Measurements from ENCODE around the gene HDAC9. TPM values are rescaled to one million over a fixed set of nuclear protein-coding genes. Genes with fewer than 3 reads are reported as not detected.

The HDAC9 gene
- total RNA-seq, 2 donors from 2014 or later = 1.5 to 4.0 TPM

DNA sequence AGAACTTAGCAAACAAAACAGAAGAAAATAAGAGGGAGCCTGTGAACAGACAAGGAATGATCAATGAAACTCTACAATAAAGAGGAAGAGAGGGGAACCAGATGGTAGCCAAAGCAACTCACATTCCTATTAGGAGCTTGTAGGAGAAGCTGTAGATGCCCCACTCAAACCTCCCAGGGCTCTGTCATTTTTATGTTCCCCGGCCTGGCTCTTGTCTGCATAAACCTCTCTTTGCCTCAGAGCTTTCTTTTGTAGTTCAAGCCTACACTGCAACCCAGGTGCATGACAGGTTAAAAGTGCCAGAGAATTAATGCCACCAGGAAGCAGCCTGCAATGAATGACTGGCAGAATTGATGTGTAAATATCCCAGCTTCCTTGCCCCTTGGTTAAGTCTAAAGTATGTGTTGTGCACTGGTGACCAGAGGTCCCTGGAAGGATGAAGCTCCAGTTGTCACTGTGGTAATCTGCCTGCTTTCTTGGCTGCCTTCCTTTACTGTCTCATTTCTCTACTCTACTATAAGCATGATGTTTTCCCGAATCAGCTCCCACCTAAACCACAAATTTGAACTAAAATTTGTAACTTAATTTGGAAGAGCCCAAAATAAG is 40.4 kb downstream of the HDAC9 start:
- Mint-ChIP-seq H3K4me1 (peaks cover 5% of the 10 kb centered on the region), H3K4me3 (no peak overlapping the region), H3K9me3 (no peaks in the 10 kb centered on the region), H3K36me3 (ENCODE audit: low read depth) (no peaks in the 10 kb centered on the region), H3K27me3 (ENCODE audit: insufficient read depth) (no peaks in the 10 kb centered on the region), H3K27ac (no peak overlapping the region)
- DNase-seq = no peak
- Histone ChIP-seq H3K9ac (ENCODE audit: extremely low read depth, low read length, poor library complexity, severe bottlenecking) (no peak overlapping the region), H3K4me1 (ENCODE audit: control insufficient read depth, insufficient read depth, low read length) (no peaks in the 10 kb centered on the region), H3K27me3 (ENCODE audit: control insufficient read depth, insufficient read depth, low read length, poor library complexity, severe bottlenecking) (no peaks in the 10 kb centered on the region), H3K9me3 (ENCODE audit: control insufficient read depth, low read length) (no peaks in the 10 kb centered on the region), H3K27ac (ENCODE audit: low read depth, low read length) (no peak overlapping the region), H3K4me3 (ENCODE audit: low read length) (no peak overlapping the region), H3K36me3 (ENCODE audit: control insufficient read depth, insufficient read depth, low read length) (no peaks in the 10 kb centered on the region)
- TF ChIP-seq, protein P1, sequence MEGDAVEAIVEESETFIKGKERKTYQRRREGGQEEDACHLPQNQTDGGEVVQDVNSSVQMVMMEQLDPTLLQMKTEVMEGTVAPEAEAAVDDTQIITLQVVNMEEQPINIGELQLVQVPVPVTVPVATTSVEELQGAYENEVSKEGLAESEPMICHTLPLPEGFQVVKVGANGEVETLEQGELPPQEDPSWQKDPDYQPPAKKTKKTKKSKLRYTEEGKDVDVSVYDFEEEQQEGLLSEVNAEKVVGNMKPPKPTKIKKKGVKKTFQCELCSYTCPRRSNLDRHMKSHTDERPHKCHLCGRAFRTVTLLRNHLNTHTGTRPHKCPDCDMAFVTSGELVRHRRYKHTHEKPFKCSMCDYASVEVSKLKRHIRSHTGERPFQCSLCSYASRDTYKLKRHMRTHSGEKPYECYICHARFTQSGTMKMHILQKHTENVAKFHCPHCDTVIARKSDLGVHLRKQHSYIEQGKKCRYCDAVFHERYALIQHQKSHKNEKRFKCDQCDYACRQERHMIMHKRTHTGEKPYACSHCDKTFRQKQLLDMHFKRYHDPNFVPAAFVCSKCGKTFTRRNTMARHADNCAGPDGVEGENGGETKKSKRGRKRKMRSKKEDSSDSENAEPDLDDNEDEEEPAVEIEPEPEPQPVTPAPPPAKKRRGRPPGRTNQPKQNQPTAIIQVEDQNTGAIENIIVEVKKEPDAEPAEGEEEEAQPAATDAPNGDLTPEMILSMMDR (conservative IDR thresholded peaks at IDR 0.05) = no peak
- WGBS, 2 experiments (ENCODE audit: insufficient coverage in 1 of 2, insufficient read length in 1 of 2) = 87 to 100% methylated on average over 1 to 2 of the region's 2 CpGs

DNA sequence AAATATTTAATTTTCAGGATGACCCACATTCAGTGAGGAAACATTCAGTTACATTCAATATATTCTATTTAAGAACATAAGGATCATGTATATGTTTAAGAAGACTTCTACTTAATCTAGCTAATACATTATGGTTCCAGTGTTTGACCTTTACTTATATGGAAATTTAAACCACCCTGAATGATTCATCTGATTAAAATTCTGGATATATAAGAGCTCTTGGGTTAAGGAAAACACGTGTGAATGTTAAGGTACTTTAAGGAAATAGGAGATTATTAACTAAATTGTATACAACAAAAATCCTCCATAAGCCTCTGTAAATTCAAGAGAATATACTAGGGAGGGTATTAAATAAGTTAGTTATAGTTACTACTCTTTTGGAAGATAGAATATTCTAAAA is 40.9 kb downstream of the HDAC9 start:
- no peak for DNase-seq
- Mint-ChIP-seq H3K9me3 (no peaks in the 10 kb centered on the region), H3K27ac (no peak overlapping the region), H3K4me3 (no peak overlapping the region), H3K36me3 (ENCODE audit: low read depth) (no peaks in the 10 kb centered on the region), H3K4me1 (peaks cover 5% of the 10 kb centered on the region), H3K27me3 (ENCODE audit: insufficient read depth) (no peaks in the 10 kb centered on the region)
- Histone ChIP-seq H3K27me3 (ENCODE audit: control insufficient read depth, insufficient read depth, low read length, poor library complexity, severe bottlenecking) (no peaks in the 10 kb centered on the region), H3K36me3 (ENCODE audit: control insufficient read depth, insufficient read depth, low read length) (no peaks in the 10 kb centered on the region), H3K4me1 (ENCODE audit: control insufficient read depth, insufficient read depth, low read length) (no peaks in the 10 kb centered on the region), H3K9ac (ENCODE audit: extremely low read depth, low read length, poor library complexity, severe bottlenecking) (no peak overlapping the region), H3K27ac (ENCODE audit: low read depth, low read length) (no peak overlapping the region), H3K9me3 (ENCODE audit: control insufficient read depth, low read length) (no peaks in the 10 kb centered on the region), H3K4me3 (ENCODE audit: low read length) (no peak overlapping the region)
- TF ChIP-seq, protein P1 (conservative IDR thresholded peaks at IDR 0.05) = no peak
- WGBS, 2 experiments (ENCODE audit: insufficient coverage in 1 of 2, insufficient read length in 1 of 2) = no CpG with 5 or more reads among the region's 1 CpG

DNA sequence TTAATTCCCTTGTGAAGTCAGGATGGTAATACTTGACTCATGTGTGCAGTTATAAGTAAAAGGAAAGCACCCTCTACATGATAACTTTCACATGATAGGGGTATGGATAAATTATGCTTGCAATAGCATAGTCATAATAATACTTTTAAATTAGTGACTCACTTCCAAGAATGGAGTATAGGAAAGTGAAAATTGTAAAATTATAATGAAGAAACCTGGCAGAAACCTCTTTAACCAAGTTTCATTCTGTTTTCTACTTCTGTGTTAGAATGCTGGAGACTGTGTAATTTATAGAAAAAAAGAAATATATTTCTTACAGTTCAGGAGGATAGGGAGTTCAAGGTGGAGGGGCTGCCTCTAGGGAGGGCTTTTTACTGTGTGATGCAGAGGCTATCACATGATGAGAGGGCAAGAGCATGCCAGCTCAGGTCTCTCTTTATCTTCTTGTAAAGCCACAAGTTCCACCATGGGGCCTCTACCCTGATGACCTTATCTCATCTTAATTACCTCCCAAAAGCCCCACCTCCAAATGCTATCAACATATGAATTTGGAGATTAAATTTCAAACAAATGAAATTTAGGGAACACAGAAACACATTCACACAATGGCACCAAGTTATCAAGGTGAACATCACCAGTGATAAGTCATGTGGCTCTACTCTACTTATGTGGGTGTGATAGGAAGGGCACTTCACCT is 43.2 kb downstream of the HDAC9 start:
- no peaks in the 10 kb centered on the region for H3K9me3 Mint-ChIP-seq
- no peak overlapping the region for H3K9ac ChIP-seq (ENCODE audit: extremely low read depth, low read length, poor library complexity, severe bottlenecking)
- H3K27me3 Mint-ChIP-seq (ENCODE audit: insufficient read depth) = no peaks in the 10 kb centered on the region
- H3K27ac Mint-ChIP-seq = no peak overlapping the region
- H3K36me3 ChIP-seq (ENCODE audit: control insufficient read depth, insufficient read depth, low read length) = no peaks in the 10 kb centered on the region
- no peaks in the 10 kb centered on the region for H3K4me1 ChIP-seq (ENCODE audit: control insufficient read depth, insufficient read depth, low read length)
- no peaks in the 10 kb centered on the region for H3K9me3 ChIP-seq (ENCODE audit: control insufficient read depth, low read length)
- H3K4me3 Mint-ChIP-seq = no peak overlapping the region
- H3K36me3 Mint-ChIP-seq (ENCODE audit: low read depth) = no peaks in the 10 kb centered on the region
- no peaks in the 10 kb centered on the region for H3K27me3 ChIP-seq (ENCODE audit: control insufficient read depth, insufficient read depth, low read length, poor library complexity, severe bottlenecking)
- H3K4me1 Mint-ChIP-seq = peaks cover 5% of the 10 kb centered on the region
- no peak overlapping the region for H3K4me3 ChIP-seq (ENCODE audit: low read length)
- TF ChIP-seq, protein P1 (conservative IDR thresholded peaks at IDR 0.05) = no peak
- no peak for DNase-seq
- H3K27ac ChIP-seq (ENCODE audit: low read depth, low read length) = no peak overlapping the region
